Measurements from ENCODE around the gene NCKAP5.

DNA sequence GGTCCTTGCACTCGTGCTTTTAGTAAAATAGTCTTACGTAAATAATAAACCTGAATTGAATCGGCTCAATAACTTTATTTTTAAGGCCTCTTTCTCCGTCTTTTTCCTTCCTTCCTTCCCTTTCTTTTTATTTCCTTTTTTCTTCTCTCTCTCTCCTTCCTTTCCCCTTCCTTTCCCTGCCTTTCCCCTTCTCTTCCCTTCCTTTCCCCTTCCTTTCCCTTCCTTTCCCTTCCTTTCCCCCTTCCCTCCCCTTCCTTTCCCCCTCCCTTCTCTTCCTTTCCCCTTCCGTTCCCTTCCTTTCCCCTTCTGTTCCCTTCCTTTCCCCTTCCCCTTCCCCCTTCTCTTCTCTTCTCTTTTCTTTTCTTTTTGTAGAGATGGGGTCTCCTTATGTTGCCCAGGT is 121.0 kb downstream of the NCKAP5 start:
- TF ChIP-seq, protein P1, sequence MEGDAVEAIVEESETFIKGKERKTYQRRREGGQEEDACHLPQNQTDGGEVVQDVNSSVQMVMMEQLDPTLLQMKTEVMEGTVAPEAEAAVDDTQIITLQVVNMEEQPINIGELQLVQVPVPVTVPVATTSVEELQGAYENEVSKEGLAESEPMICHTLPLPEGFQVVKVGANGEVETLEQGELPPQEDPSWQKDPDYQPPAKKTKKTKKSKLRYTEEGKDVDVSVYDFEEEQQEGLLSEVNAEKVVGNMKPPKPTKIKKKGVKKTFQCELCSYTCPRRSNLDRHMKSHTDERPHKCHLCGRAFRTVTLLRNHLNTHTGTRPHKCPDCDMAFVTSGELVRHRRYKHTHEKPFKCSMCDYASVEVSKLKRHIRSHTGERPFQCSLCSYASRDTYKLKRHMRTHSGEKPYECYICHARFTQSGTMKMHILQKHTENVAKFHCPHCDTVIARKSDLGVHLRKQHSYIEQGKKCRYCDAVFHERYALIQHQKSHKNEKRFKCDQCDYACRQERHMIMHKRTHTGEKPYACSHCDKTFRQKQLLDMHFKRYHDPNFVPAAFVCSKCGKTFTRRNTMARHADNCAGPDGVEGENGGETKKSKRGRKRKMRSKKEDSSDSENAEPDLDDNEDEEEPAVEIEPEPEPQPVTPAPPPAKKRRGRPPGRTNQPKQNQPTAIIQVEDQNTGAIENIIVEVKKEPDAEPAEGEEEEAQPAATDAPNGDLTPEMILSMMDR (IDR thresholded peaks at IDR 0.05): no peak
- TF ChIP-seq POLR2A (IDR thresholded peaks at IDR 0.05): no peak
